ENCODE data around the gene SRSF9.

GRCh38 chr12:120490833-120491512 lies 21.4 kb upstream of the SRSF9 start:
- TF ChIP-seq POLR2A (IDR thresholded peaks at IDR 0.05) = no peak
- TF ChIP-seq CTCF (IDR thresholded peaks at IDR 0.05) = no peak
